Sigmoid colon (tissue), 7 donors: Measurements from ENCODE around the gene ADORA2B. TPM values are rescaled to one million over a fixed set of nuclear protein-coding genes. Genes with fewer than 3 reads are reported as not detected.
"Not testable (repeated sequence)": the region's sequence is repeated elsewhere in the genome, so short reads cannot be mapped to it uniquely, and the experiment has no call there.

Experiments used
- DNase-seq: peaks from one replicate; pipeline ENCODE4 v3.0.0-alpha.2; 2019
- H3K27ac ChIP-seq, 4 donors: fragments of 200-600 bp; sonication (generic); one replicate each; pipeline ENCODE4 v1.5.1; 2016 to 2019; ENCODE audit warnings: mild to moderate bottlenecking in 1 of 4
- H3K27me3 ChIP-seq, 3 donors: fragments of 200-600 bp; sonication (generic); one replicate each; pipeline ENCODE4 v1.5.1; 2019; ENCODE audit warnings: mild to moderate bottlenecking in 1 of 3
- H3K36me3 ChIP-seq, 4 donors: fragments of 200-600 bp; sonication (generic); one replicate each; pipeline ENCODE4 v1.5.1; 2016 to 2019
- H3K4me1 ChIP-seq, 4 donors: fragments of 200-600 bp; sonication (generic); one replicate each; pipeline ENCODE4 v1.5.1; 2017 to 2019
- H3K4me3 ChIP-seq, 4 donors: fragments of 200-600 bp; sonication (generic); one replicate each; pipeline ENCODE4 v1.5.1; 2017 to 2019; ENCODE audit warnings: mild to moderate bottlenecking in 2 of 4, moderate library complexity in 1 of 4
- H3K9me3 ChIP-seq, 4 donors: fragments of 200-600 bp in 3 of 4; sonication (generic) in 3 of 4; one replicate each; pipeline versions ENCODE4 v1.5.1 to v1.6.1; 2013 to 2019
- CTCF ChIP-seq, 4 experiments: fragments of 450-650 bp in 3 of 4; fragments of 200-600 bp in 1 of 4; IDR thresholded peaks; one replicate each; pipeline ENCODE4 v1.5.1; 2016 to 2019; ENCODE audit warnings: antibody characterized with exemption in 4 of 4, mild to moderate bottlenecking in 3 of 4, moderate library complexity in 2 of 4
- EP300 ChIP-seq, 4 donors: sonication (generic); formaldehyde crosslinking; IDR thresholded peaks; one replicate each; pipeline ENCODE4 v1.6.1; 2017; ENCODE audit warnings: antibody characterized with exemption in 4 of 4
- POLR2A ChIP-seq, 2 donors: fragments of 450-650 bp; IDR thresholded peaks; one replicate each; pipeline ENCODE4 v1.6.1; 2016; ENCODE audit warnings: antibody characterized with exemption in 2 of 2, mild to moderate bottlenecking in 2 of 2, moderate library complexity in 2 of 2
- POLR2AphosphoS5 ChIP-seq, 4 donors: sonication (generic); formaldehyde crosslinking; IDR thresholded peaks; one replicate each; pipeline ENCODE4 v1.6.1; 2017; ENCODE audit warnings: antibody characterized with exemption in 4 of 4
- WGBS, 2 donors: extraction: QIAGEN DNeasy Blood & Tissue Kit; methylation state at CpG; one replicate each; pipeline ENCODE4 v1.1.7; 2013; 5-methylcytosine and 5-hydroxymethylcytosine counted together
- intact Hi-C: fragments of 100-400 bp; cut with DNase I; formaldehyde crosslinking; loops from one replicate; pipeline ENCODE4 v1.15.1; 2023
- polyA plus RNA-seq, 3 donors: library from polyadenylated mRNA; stranded (reverse); fragments of 200-250 nt; gene quantifications; one replicate each; pipeline ENCODE4 v1.2.3, GENCODE V29; 2013
- total RNA-seq, 4 donors: library from RNA; depleted of rRNA; stranded (reverse); fragments of >200 nt; gene quantifications; one replicate each; pipeline ENCODE4 v1.1.0, GENCODE V29; 2016
- donor health status: healthy with polysubstance abuse.
- donor health status: Bipolar disorder and iron deficiency.
- donor health status: healthy.

ADORA2B gene
- total and polyA plus RNA-seq, 7 donors: 2.2 to 21.4 (median 5.4) TPM

GRCh38 chr17:15907290-15907689 lies 37.6 kb upstream of the ADORA2B start:
- no peak for DNase-seq
- Histone ChIP-seq H3K4me3 (no peak overlapping the region), H3K27ac (no peak overlapping the region), H3K36me3 (no peaks in the 10 kb centered on the region), H3K9me3 (no peaks in the 10 kb centered on the region), H3K4me1 (no peaks in the 10 kb centered on the region), H3K27me3 (no peaks in the 10 kb centered on the region)
- intact Hi-C loops: no loop called here
- WGBS, 2 donors: 83 to 93% methylated on average over 2 of the region's 2 CpGs
- TF ChIP-seq POLR2A (IDR thresholded peaks at IDR 0.05): no peak
- TF ChIP-seq CTCF (IDR thresholded peaks at IDR 0.05): no peak
- TF ChIP-seq EP300 (IDR thresholded peaks at IDR 0.05): no peak
- no peak for TF ChIP-seq POLR2AphosphoS5 (IDR thresholded peaks at IDR 0.05)

GRCh38 chr17:15908378-15908777 lies 36.6 kb upstream of the ADORA2B start:
- no peak for TF ChIP-seq CTCF (IDR thresholded peaks at IDR 0.05)
- TF ChIP-seq POLR2AphosphoS5 (IDR thresholded peaks at IDR 0.05): no peak
- TF ChIP-seq EP300 (IDR thresholded peaks at IDR 0.05): no peak
- TF ChIP-seq POLR2A (IDR thresholded peaks at IDR 0.05): no peak
- no peak for DNase-seq
- Histone ChIP-seq H3K4me1 (no peaks in the 10 kb centered on the region), H3K27me3 (no peaks in the 10 kb centered on the region), H3K9me3 (no peaks in the 10 kb centered on the region), H3K4me3 (no peak overlapping the region), H3K27ac (no peak overlapping the region), H3K36me3 (no peaks in the 10 kb centered on the region)
- intact Hi-C loops: no loop called here
- 89 to 97% methylated on average over 4 of the region's 4 CpGs for WGBS, 2 donors

- Histone ChIP-seq H3K27ac (no peak overlapping the region), H3K4me3 (no peak overlapping the region), H3K4me1 (no peaks in the 10 kb centered on the region), H3K36me3 (no peaks in the 10 kb centered on the region), H3K27me3 (no peaks in the 10 kb centered on the region), H3K9me3 (no peaks in the 10 kb centered on the region)
- intact Hi-C loops: no loop called here
- TF ChIP-seq EP300 (IDR thresholded peaks at IDR 0.05) (no peak), POLR2A (IDR thresholded peaks at IDR 0.05) (no peak), CTCF (IDR thresholded peaks at IDR 0.05) (no peak), POLR2AphosphoS5 (IDR thresholded peaks at IDR 0.05) (no peak)
- no peak for DNase-seq
- 68 to 89% methylated on average over 9 of the region's 9 CpGs for WGBS, 2 donors
Measured at GRCh38 chr17:15909481-15909991, 35.4 kb upstream of the ADORA2B start.

- 89 to 90% methylated on average over 5 of the region's 5 CpGs for WGBS, 2 donors
- intact Hi-C loops: no loop called here
- no peak for DNase-seq
- TF ChIP-seq POLR2A (IDR thresholded peaks at IDR 0.05) (no peak), POLR2AphosphoS5 (IDR thresholded peaks at IDR 0.05) (no peak), CTCF (IDR thresholded peaks at IDR 0.05) (no peak), EP300 (IDR thresholded peaks at IDR 0.05) (no peak)
- Histone ChIP-seq H3K9me3 (no peaks in the 10 kb centered on the region), H3K4me3 (no peak overlapping the region), H3K4me1 (no peaks in the 10 kb centered on the region), H3K27ac (no peak overlapping the region), H3K27me3 (no peaks in the 10 kb centered on the region), H3K36me3 (no peaks in the 10 kb centered on the region)
Measured at GRCh38 chr17:15910791-15911190, 34.1 kb upstream of the ADORA2B start.

- H3K36me3 ChIP-seq, H3K4me1 ChIP-seq, H3K27me3 ChIP-seq, DNase-seq, H3K27ac ChIP-seq, H3K9me3 ChIP-seq, intact Hi-C loops, H3K4me3 ChIP-seq: not testable (repeated sequence)
- 84 to 94% methylated on average over 5 of the region's 5 CpGs for WGBS, 2 donors
Measured at GRCh38 chr17:15911701-15912100, 33.2 kb upstream of the ADORA2B start.
